ENCODE measurements around the gene RPH3AL.

The RPH3AL gene

DNA sequence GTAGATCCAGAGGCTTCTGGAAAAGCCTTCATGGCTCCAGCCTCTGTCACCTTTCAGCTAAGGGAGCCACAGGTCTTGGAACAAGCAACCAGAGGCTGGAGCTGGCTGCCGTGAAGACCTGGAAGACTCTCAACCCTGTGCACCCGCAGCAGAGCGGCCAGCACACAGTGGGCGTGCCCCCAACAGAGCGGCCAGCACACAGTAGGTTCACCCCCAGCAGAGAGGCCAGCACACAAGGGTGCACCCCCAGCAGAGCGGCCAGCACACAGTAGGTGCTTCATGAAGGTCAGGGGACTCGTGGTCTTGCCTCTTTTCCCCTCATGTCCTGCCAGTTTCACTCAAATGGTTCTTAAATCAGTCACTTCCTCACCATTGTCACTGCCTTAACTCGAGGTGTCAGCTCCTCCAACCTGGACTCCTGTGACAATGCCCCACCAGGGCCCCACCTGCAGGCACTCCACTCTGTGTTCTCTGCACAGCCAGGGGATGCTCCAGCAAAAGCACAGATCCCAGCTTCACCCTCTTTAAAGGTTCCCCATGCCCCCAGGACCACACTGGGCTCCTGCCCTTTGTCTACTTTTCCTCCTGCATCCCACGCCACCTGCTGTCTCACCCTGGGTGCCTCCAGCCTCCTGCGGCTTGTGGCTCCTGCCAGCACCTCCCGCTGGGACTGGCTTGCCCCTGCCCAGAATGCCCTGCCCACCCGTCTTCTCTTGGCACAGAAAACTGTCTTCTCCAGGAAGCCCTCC is 128.7 kb downstream of the RPH3AL start:
- no peak for TF ChIP-seq PPARA (CRISPR knock-in tag; IDR thresholded peaks at IDR 0.05; ENCODE audit: borderline replicate concordance)
- no peak for TF ChIP-seq CSDC2 (CRISPR knock-in tag; IDR thresholded peaks at IDR 0.05)
- no peak for TF ChIP-seq ARNTL (CRISPR knock-in tag; IDR thresholded peaks at IDR 0.05; ENCODE audit: borderline replicate concordance, low read depth)
- TF ChIP-seq, protein P1, sequence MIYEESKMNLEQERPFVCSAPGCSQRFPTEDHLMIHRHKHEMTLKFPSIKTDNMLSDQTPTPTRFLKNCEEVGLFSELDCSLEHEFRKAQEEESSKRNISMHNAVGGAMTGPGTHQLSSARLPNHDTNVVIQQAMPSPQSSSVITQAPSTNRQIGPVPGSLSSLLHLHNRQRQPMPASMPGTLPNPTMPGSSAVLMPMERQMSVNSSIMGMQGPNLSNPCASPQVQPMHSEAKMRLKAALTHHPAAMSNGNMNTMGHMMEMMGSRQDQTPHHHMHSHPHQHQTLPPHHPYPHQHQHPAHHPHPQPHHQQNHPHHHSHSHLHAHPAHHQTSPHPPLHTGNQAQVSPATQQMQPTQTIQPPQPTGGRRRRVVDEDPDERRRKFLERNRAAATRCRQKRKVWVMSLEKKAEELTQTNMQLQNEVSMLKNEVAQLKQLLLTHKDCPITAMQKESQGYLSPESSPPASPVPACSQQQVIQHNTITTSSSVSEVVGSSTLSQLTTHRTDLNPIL (CRISPR knock-in tag; IDR thresholded peaks at IDR 0.05; ENCODE audit: low read depth) = no peak
- TF ChIP-seq OSR1 (CRISPR knock-in tag; IDR thresholded peaks at IDR 0.05) = no peak
- no peak for TF ChIP-seq TOX (CRISPR knock-in tag; IDR thresholded peaks at IDR 0.05; ENCODE audit: borderline replicate concordance)
- no peak for TF ChIP-seq BACH2 (CRISPR knock-in tag; IDR thresholded peaks at IDR 0.05; ENCODE audit: borderline replicate concordance)
- no peak for TF ChIP-seq ESRRG (CRISPR knock-in tag; IDR thresholded peaks at IDR 0.05)
- TF ChIP-seq, protein P2, sequence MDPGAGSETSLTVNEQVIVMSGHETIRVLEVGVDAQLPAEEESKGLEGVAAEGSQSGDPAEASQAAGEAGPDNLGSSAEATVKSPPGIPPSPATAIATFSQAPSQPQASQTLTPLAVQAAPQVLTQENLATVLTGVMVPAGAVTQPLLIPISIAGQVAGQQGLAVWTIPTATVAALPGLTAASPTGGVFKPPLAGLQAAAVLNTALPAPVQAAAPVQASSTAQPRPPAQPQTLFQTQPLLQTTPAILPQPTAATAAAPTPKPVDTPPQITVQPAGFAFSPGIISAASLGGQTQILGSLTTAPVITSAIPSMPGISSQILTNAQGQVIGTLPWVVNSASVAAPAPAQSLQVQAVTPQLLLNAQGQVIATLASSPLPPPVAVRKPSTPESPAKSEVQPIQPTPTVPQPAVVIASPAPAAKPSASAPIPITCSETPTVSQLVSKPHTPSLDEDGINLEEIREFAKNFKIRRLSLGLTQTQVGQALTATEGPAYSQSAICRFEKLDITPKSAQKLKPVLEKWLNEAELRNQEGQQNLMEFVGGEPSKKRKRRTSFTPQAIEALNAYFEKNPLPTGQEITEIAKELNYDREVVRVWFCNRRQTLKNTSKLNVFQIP (CRISPR knock-in tag; IDR thresholded peaks at IDR 0.05; ENCODE audit: borderline replicate concordance, low read depth) = no peak
- no peak for TF ChIP-seq ZNF565 (CRISPR knock-in tag; conservative IDR thresholded peaks at IDR 0.05; ENCODE audit: low read depth)
- TF ChIP-seq, protein P3, sequence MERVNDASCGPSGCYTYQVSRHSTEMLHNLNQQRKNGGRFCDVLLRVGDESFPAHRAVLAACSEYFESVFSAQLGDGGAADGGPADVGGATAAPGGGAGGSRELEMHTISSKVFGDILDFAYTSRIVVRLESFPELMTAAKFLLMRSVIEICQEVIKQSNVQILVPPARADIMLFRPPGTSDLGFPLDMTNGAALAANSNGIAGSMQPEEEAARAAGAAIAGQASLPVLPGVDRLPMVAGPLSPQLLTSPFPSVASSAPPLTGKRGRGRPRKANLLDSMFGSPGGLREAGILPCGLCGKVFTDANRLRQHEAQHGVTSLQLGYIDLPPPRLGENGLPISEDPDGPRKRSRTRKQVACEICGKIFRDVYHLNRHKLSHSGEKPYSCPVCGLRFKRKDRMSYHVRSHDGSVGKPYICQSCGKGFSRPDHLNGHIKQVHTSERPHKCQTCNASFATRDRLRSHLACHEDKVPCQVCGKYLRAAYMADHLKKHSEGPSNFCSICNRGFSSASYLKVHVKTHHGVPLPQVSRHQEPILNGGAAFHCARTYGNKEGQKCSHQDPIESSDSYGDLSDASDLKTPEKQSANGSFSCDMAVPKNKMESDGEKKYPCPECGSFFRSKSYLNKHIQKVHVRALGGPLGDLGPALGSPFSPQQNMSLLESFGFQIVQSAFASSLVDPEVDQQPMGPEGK (CRISPR knock-in tag; IDR thresholded peaks at IDR 0.05; ENCODE audit: borderline replicate concordance) = no peak
- TF ChIP-seq GLIS3 (CRISPR knock-in tag; IDR thresholded peaks at IDR 0.05) = no peak
- no peak for TF ChIP-seq ZNF70 (CRISPR knock-in tag; IDR thresholded peaks at IDR 0.05)
- no peak for ATAC-seq

DNA sequence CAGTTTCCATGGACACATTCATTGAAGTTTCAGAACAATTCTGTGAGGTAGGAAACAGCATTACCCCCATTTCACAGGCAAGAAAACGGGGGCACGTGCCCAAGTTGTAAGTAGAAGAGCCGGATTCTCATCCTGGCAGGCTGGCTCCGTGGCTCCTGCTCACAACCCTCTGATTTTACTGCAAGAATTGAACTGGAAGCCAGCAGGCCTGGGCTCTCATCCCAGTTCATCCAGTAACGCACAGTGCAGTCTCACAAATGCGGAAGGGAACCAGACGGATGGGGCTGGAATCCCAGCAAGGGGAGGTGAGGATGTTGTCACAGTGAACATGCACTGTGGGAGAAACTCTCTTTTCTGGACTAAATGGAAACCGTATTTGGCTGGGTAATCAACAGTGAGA is 130.4 kb downstream of the RPH3AL start:
- ATAC-seq = no peak

DNA sequence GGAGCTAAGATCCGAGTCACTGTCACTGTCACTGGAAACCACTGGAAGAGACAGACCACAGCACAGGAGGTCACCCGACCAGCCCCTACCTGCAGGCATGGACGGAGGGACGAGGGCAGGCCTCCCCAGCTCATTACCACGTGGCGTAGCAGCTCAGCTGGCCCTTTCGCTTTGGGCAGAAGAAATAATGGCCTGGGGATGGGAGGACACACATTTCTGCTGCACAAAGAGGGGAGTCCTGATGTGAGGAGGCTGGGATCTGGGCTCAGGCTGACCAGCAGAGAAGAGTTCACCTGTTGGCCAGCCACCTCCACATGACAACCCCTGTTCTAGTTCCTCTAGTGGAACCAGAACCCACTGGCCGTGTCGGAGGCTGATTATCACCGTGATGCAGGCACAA is 132.9 kb downstream of the RPH3AL start:
- no peak for ATAC-seq
- TF ChIP-seq, protein P1 (CRISPR knock-in tag; IDR thresholded peaks at IDR 0.05; ENCODE audit: low read depth) = no peak
- no peak for TF ChIP-seq ZFP30 (CRISPR knock-in tag; IDR thresholded peaks at IDR 0.05)
- no peak for TF ChIP-seq TOX (CRISPR knock-in tag; IDR thresholded peaks at IDR 0.05; ENCODE audit: borderline replicate concordance)
- no peak for TF ChIP-seq OSR1 (CRISPR knock-in tag; IDR thresholded peaks at IDR 0.05)
- no peak for TF ChIP-seq ZNF565 (CRISPR knock-in tag; conservative IDR thresholded peaks at IDR 0.05; ENCODE audit: low read depth)
- no peak for TF ChIP-seq ISL1 (CRISPR knock-in tag; IDR thresholded peaks at IDR 0.05)
- no peak for TF ChIP-seq ARNTL (CRISPR knock-in tag; IDR thresholded peaks at IDR 0.05; ENCODE audit: borderline replicate concordance, low read depth)
- no peak for TF ChIP-seq SNAI2 (CRISPR knock-in tag; IDR thresholded peaks at IDR 0.05)
- TF ChIP-seq GLIS3 (CRISPR knock-in tag; IDR thresholded peaks at IDR 0.05) = no peak
- TF ChIP-seq, protein P4, sequence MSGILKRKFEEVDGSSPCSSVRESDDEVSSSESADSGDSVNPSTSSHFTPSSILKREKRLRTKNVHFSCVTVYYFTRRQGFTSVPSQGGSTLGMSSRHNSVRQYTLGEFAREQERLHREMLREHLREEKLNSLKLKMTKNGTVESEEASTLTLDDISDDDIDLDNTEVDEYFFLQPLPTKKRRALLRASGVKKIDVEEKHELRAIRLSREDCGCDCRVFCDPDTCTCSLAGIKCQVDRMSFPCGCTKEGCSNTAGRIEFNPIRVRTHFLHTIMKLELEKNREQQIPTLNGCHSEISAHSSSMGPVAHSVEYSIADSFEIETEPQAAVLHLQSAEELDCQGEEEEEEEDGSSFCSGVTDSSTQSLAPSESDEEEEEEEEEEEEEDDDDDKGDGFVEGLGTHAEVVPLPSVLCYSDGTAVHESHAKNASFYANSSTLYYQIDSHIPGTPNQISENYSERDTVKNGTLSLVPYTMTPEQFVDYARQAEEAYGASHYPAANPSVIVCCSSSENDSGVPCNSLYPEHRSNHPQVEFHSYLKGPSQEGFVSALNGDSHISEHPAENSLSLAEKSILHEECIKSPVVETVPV (CRISPR knock-in tag; IDR thresholded peaks at IDR 0.05) = no peak
- no peak for TF ChIP-seq ZC3H10 (CRISPR knock-in tag; IDR thresholded peaks at IDR 0.05)
- no peak for TF ChIP-seq ESRRG (CRISPR knock-in tag; IDR thresholded peaks at IDR 0.05)

More for the DNA sequence above, 130.4 kb downstream of the RPH3AL start:
- TF ChIP-seq ESRRG (CRISPR knock-in tag; IDR thresholded peaks at IDR 0.05) (no peak), ZFP3 (CRISPR knock-in tag; IDR thresholded peaks at IDR 0.05) (no peak), TCF4 (CRISPR knock-in tag; IDR thresholded peaks at IDR 0.05; ENCODE audit: borderline replicate concordance) (no peak), ZFP30 (CRISPR knock-in tag; IDR thresholded peaks at IDR 0.05) (no peak), CSDC2 (CRISPR knock-in tag; IDR thresholded peaks at IDR 0.05) (no peak), ARNTL (CRISPR knock-in tag; IDR thresholded peaks at IDR 0.05; ENCODE audit: borderline replicate concordance, low read depth) (no peak)
